Osteoblast (primary cell): ENCODE measurements around the gene TNFSF11. TPM values are rescaled to one million over a fixed set of nuclear protein-coding genes. Genes with fewer than 3 reads are reported as not detected.

ENCODE experiments used
- DNase-seq: peaks from one replicate; pipeline ENCODE4 v3.0.0; 2011; ENCODE audit warnings: low spot score, mixed read lengths; ENCODE audit not compliant: insufficient read length; ENCODE audit errors: missing footprints
- H2AFZ ChIP-seq: 2 replicates; pipeline ENCODE4 v1.6.0; 2011; ENCODE audit warnings: mild to moderate bottlenecking, low read length
- H3K27ac ChIP-seq: 2 replicates; pipeline ENCODE4 v1.5.1; 2011; ENCODE audit warnings: mild to moderate bottlenecking, low read depth, low read length, moderate library complexity
- H3K27me3 ChIP-seq: 2 replicates; pipeline ENCODE4 v1.6.0; 2012; ENCODE audit warnings: mild to moderate bottlenecking, control low read depth, inconsistent platforms, low read length, moderate library complexity; ENCODE audit not compliant: insufficient read depth
- H3K36me3 ChIP-seq: 2 replicates; pipeline ENCODE4 v1.5.1; 2011; ENCODE audit warnings: mild to moderate bottlenecking, low read length, control low read depth, moderate library complexity; ENCODE audit not compliant: insufficient read depth
- H3K4me1 ChIP-seq: 2 replicates; pipeline ENCODE4 v1.5.1; 2011; ENCODE audit warnings: mild to moderate bottlenecking, low read length, control low read depth, moderate library complexity; ENCODE audit not compliant: insufficient read depth
- H3K4me2 ChIP-seq: 2 replicates; pipeline ENCODE4 v1.6.0; 2011; ENCODE audit warnings: mild to moderate bottlenecking, low read length; ENCODE audit not compliant: insufficient read depth
- H3K4me3 ChIP-seq: fragments of 200-600 bp; sonication (generic); 3 replicates; pipeline ENCODE4 v1.5.1; 2012; ENCODE audit warnings: mild to moderate bottlenecking, low read length, inconsistent platforms; ENCODE audit not compliant: insufficient read depth
- H3K79me2 ChIP-seq: 2 replicates; pipeline ENCODE4 v1.6.0; 2012; ENCODE audit warnings: mild to moderate bottlenecking, low read length, control low read depth, inconsistent platforms; ENCODE audit not compliant: insufficient read depth
- H3K9me3 ChIP-seq: 2 replicates; pipeline ENCODE4 v1.5.1; 2011; ENCODE audit warnings: low read depth, low read length, control low read depth
- H4K20me1 ChIP-seq: 2 replicates; pipeline ENCODE4 v1.6.0; 2012; ENCODE audit warnings: mild to moderate bottlenecking, low read length, control low read depth; ENCODE audit not compliant: insufficient read depth
- total RNA-seq: library from RNA; depleted of rRNA; stranded (reverse); fragments of >200 nt; gene quantifications from 2 replicates; pipeline ENCODE4 v1.2.3, GENCODE V29; 2012
- TF ChIP-seq, protein P1 (sequence below): IDR thresholded peaks from 2 replicates; pipeline ENCODE4 v1.5.1; 2011; ENCODE audit warnings: mild to moderate bottlenecking, low read depth, low read length, moderate library complexity; ENCODE audit errors: extremely low read depth

The TNFSF11 gene
- total RNA-seq, 1 donor, result 0.72 TPM

DNA sequence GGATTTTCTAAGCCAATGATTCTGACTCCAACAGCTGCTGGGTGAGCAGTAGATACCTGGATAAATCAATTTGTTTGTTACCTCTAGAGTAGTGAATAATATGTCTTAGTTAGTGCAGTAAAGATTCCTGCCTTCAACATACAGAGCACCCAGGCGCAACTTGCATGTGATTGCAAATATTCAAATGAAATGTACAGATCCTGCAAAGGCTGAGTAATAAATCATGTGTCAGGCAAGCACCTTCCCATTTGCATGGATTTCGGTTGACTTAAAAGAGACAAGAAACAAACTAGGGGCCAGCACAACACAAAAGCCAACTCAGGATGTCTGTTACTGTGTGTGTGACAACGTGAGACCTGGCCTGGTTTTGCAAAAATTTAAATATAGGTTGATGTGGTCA lies 79.7 kb downstream of the TNFSF11 start:
- H3K27me3 ChIP-seq, result peaks cover 31% of the 10 kb centered on the region
- no peak overlapping the region for H3K27ac ChIP-seq
- DNase-seq, result no peak
- TF ChIP-seq, protein P1, sequence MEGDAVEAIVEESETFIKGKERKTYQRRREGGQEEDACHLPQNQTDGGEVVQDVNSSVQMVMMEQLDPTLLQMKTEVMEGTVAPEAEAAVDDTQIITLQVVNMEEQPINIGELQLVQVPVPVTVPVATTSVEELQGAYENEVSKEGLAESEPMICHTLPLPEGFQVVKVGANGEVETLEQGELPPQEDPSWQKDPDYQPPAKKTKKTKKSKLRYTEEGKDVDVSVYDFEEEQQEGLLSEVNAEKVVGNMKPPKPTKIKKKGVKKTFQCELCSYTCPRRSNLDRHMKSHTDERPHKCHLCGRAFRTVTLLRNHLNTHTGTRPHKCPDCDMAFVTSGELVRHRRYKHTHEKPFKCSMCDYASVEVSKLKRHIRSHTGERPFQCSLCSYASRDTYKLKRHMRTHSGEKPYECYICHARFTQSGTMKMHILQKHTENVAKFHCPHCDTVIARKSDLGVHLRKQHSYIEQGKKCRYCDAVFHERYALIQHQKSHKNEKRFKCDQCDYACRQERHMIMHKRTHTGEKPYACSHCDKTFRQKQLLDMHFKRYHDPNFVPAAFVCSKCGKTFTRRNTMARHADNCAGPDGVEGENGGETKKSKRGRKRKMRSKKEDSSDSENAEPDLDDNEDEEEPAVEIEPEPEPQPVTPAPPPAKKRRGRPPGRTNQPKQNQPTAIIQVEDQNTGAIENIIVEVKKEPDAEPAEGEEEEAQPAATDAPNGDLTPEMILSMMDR, result no peak
- no peak overlapping the region for H3K4me3 ChIP-seq
- H3K4me2 ChIP-seq, result no peak overlapping the region
- no peaks in the 10 kb centered on the region for H3K79me2 ChIP-seq
- no peak overlapping the region for H2AFZ ChIP-seq
- H3K4me1 ChIP-seq, result no peaks in the 10 kb centered on the region
- H4K20me1 ChIP-seq, result no peaks in the 10 kb centered on the region
- H3K36me3 ChIP-seq, result no peaks in the 10 kb centered on the region
- H3K9me3 ChIP-seq, result no peaks in the 10 kb centered on the region

DNA sequence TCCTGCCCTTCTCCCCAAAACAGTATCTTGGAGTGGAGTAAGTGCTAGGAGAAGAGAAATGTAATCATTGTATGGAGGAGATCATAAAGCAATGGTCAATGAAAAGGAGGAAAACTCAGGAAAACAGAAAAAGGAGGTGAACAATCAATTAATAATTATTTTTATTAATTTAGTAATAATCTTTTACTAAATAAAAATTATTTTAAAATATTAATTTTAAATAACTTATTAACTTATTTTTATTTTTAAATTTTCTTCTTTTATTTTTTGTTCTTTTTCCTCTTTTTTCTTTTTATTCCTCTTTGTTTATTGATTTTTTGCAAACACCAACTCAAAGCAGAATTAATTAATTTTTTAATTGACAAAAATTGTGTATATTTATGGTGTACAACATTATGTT lies 80.3 kb downstream of the TNFSF11 start:
- no peaks in the 10 kb centered on the region for H4K20me1 ChIP-seq
- H3K79me2 ChIP-seq, result no peaks in the 10 kb centered on the region
- no peak overlapping the region for H3K4me3 ChIP-seq
- no peak overlapping the region for H2AFZ ChIP-seq
- no peak overlapping the region for H3K27ac ChIP-seq
- peaks cover 31% of the 10 kb centered on the region for H3K27me3 ChIP-seq
- H3K4me2 ChIP-seq, result no peak overlapping the region
- no peaks in the 10 kb centered on the region for H3K9me3 ChIP-seq
- no peaks in the 10 kb centered on the region for H3K4me1 ChIP-seq
- DNase-seq, result no peak
- no peaks in the 10 kb centered on the region for H3K36me3 ChIP-seq
- TF ChIP-seq, protein P1, result no peak

DNA sequence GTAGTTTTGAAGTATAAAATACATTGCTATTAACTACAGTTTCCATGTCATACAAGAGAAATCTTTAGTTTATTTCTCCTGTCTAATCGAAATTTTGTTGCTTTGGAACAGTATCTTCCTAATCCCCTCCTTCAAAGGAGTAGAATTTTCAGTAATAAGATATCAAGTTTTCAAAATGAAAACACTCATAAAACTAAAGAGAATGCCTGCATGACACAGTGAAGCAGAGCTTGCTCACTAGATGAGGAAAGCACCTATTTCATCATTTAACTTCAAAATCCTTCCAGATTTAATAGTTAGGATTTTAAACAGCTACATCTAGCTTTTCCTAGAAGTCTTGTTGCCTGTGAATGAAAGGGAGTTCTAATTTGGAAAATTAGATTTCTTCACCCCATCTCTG lies 80.8 kb downstream of the TNFSF11 start:
- Histone ChIP-seq H3K4me1 (no peaks in the 10 kb centered on the region), H3K27ac (no peak overlapping the region), H3K9me3 (no peaks in the 10 kb centered on the region), H3K4me2 (no peak overlapping the region), H3K36me3 (no peaks in the 10 kb centered on the region), H3K27me3 (peaks cover 31% of the 10 kb centered on the region), H3K79me2 (no peaks in the 10 kb centered on the region), H4K20me1 (no peaks in the 10 kb centered on the region), H3K4me3 (no peak overlapping the region), H2AFZ (no peak overlapping the region)
- DNase-seq, result no peak
- TF ChIP-seq, protein P1, result no peak

DNA sequence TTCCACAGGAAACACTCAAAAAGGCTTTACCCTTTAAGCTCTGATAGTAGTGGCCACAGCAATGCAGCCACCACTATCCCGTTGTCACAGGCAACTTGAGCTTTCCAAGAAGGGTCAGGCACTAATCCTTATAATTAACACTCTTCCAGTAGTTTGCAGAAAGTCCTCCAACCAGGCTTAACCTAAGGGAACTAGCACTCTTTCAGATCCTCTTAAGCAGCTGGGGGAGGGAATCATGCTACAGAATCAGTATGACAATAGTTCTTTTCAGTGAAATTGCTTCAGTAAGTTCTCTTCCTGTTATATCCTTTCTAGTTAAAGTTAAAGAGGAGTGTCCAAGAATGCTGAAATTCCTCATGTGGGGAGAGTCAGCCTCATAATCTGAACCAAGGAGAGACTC lies 82.2 kb downstream of the TNFSF11 start:
- H3K27me3 ChIP-seq, result peaks cover 31% of the 10 kb centered on the region
- H3K9me3 ChIP-seq, result no peaks in the 10 kb centered on the region
- TF ChIP-seq, protein P1, result no peak

More for the DNA sequence above, 82.2 kb downstream of the TNFSF11 start:
- Histone ChIP-seq H3K79me2 (no peaks in the 10 kb centered on the region), H3K27ac (no peak overlapping the region), H3K4me1 (no peaks in the 10 kb centered on the region), H2AFZ (peak overlapping the region; percentile 39), H4K20me1 (no peaks in the 10 kb centered on the region), H3K4me2 (no peak overlapping the region), H3K36me3 (no peaks in the 10 kb centered on the region), H3K4me3 (no peak overlapping the region)
- DNase-seq, result no peak
